CD1c-positive myeloid dendritic cell (primary cell): ENCODE data around the gene MYL5.
"Not testable (repeated sequence)": the region's sequence is repeated elsewhere in the genome, so short reads cannot be mapped to it uniquely, and the experiment has no call there.

ENCODE experiments used
- DNase-seq: peaks from one replicate; pipeline ENCODE4 v3.0.0-alpha.2; 2016; ENCODE audit errors: extremely low spot score

Gene MYL5

GRCh38 chr4:725391-726234 lies 51.3 kb downstream of the MYL5 start:
- no peak for DNase-seq

- no peak for DNase-seq
These were observed 52.0 kb downstream of the MYL5 start for GRCh38 chr4:726235-726787.

GRCh38 chr4:726838-727237 lies 52.5 kb downstream of the MYL5 start:
- no peak for DNase-seq

- DNase-seq, result no peak
These were observed 53.2 kb downstream of the MYL5 start for GRCh38 chr4:727576-727975.

DNA sequence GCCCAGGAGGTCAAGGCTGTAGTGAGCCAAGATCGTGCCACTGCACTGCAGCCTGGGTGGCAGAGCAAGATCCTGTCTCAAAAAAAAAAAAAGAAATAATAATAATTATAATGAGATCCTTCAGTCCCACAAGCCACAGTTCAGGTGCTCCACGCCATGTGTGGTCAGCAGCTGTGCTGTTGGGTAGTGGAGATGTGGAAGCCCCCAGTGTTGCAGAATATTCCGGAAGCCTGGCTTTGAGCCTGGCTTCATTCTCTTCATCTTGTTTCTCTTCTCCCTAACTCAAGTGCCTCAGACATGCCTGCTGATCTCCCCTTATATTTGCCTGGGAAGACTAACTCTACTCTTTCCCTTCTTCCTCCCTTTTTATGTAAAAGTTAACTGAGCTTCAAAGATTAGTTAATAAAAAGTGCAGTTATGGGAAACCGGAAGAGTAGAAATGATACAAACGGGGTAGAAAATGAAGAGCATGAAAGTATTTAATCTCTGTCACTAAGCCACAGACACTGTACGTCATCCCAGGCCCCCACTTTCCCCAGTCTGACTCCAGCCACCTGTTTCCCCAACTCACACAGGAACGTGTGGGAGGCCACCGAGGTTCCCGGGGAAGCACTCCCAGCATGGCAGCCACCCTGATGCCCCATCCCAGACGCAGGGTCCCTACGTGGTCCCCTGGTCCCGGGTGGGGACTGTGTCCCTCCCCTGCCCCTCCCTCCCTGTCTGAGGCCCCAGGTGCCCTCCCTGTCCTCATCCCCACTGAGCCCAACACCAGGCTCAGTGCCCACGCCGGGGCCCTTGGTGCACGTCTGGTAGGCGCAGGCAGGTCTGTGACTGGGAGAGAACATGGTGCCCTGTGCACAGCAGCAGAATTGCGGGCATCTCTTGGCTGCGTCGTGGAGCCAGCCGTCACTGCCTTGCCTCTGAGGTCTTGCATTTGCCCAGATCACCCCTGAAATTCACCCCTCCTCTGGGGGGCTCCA lies 55.3 kb downstream of the MYL5 start:
- DNase-seq, result no peak

DNA sequence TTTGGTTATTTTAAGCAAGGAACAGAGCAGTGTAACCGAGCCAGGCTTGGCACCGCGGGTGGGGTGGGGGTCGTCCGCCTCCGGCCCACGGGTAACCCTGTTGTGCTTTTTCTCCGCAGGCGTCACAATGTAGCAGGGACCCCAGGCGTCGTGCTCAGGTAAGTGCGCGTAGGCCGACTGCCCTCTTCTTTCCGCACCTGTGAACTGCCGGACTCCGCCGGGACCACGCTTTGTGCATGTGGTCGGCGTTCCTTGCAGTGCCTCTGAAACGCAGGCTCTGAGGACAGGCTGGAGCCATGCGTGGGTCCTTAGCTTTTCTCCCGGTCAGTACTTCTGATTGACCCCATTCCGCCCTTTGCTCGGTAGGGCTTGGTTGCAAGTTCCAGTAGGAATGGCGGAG lies 56.2 kb downstream of the MYL5 start:
- no peak for DNase-seq

- not testable (repeated sequence) for DNase-seq
These were observed 56.9 kb downstream of the MYL5 start for GRCh38 chr4:730946-731904.
